Bronchial epithelial cell (primary cell): ENCODE results near the gene ULBP2. TPM values are rescaled to one million over a fixed set of nuclear protein-coding genes. Genes with fewer than 3 reads are reported as not detected.
"Not testable (repeated sequence)": the region's sequence is repeated elsewhere in the genome, so short reads cannot be mapped to it uniquely, and the experiment has no call there.

ENCODE experiments used
- DNase-seq: peaks from one replicate; pipeline ENCODE4 v3.0.0-alpha.2; 2010; ENCODE audit warnings: low read depth
- FAIRE-seq: peaks from 2 replicates; lab custom pipeline; 2011; peaks lifted over from hg19 to GRCh38; lab: Jason Lieb, UNC
- H3K27me3 ChIP-seq: 2 replicates; pipeline ENCODE4 v1.5.1; 2011; ENCODE audit warnings: low read length; ENCODE audit not compliant: control insufficient read depth, insufficient read depth
- H3K36me3 ChIP-seq: 2 replicates; pipeline ENCODE4 v1.5.1; 2011; ENCODE audit warnings: low read length; ENCODE audit not compliant: control insufficient read depth, insufficient read depth
- H3K4me3 ChIP-seq: 2 replicates; pipeline ENCODE4 v1.5.1; 2011; ENCODE audit warnings: mild to moderate bottlenecking, low read depth, low read length, control low read depth
- total RNA-seq: library from RNA; depleted of rRNA; stranded (reverse); fragments of >200 nt; gene quantifications from 2 replicates; pipeline ENCODE4 v1.2.1, GENCODE V29; 2014
- TF ChIP-seq, protein P1 (sequence below): IDR thresholded peaks from 2 replicates; pipeline ENCODE4 v1.5.1; 2011; ENCODE audit warnings: mild to moderate bottlenecking, moderate library complexity, low read length, control low read depth, inconsistent platforms; ENCODE audit not compliant: insufficient read depth, severe bottlenecking

ULBP2 gene
- total RNA-seq, 1 donor from 2014 or later: 2.4 TPM

DNA sequence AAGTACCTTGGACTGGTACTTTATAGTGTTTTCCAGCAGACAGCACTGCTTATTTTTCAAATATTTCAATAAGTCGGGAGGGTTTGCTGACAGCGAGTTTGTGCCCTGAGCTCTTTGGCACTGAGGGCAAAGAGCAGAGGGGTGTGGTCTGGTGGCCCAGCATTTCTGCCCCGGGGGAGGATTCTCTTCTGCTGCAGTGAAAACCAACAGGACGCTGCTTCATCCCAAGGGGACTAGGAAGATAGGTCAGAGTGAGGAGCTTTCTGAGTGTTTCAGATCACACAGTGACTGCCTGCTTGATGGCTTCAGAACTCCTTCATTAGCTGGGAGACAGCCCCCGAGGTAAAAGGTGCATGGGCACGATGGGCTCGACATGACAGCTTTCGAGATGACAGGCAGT lies 8.6 kb downstream of the ULBP2 start:
- no peak overlapping the region for H3K4me3 ChIP-seq
- DNase-seq (no peak), FAIRE-seq (no peak)
- peaks cover 7% of the 10 kb centered on the region for H3K27me3 ChIP-seq
- peaks cover 2% of the 10 kb centered on the region for H3K36me3 ChIP-seq
- TF ChIP-seq, protein P1, sequence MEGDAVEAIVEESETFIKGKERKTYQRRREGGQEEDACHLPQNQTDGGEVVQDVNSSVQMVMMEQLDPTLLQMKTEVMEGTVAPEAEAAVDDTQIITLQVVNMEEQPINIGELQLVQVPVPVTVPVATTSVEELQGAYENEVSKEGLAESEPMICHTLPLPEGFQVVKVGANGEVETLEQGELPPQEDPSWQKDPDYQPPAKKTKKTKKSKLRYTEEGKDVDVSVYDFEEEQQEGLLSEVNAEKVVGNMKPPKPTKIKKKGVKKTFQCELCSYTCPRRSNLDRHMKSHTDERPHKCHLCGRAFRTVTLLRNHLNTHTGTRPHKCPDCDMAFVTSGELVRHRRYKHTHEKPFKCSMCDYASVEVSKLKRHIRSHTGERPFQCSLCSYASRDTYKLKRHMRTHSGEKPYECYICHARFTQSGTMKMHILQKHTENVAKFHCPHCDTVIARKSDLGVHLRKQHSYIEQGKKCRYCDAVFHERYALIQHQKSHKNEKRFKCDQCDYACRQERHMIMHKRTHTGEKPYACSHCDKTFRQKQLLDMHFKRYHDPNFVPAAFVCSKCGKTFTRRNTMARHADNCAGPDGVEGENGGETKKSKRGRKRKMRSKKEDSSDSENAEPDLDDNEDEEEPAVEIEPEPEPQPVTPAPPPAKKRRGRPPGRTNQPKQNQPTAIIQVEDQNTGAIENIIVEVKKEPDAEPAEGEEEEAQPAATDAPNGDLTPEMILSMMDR: no peak

GRCh38 chr6:149951096-149951495 lies 9.3 kb downstream of the ULBP2 start:
- FAIRE-seq: no peak

GRCh38 chr6:149951626-149952025 lies 9.8 kb downstream of the ULBP2 start:
- Histone ChIP-seq H3K36me3 (peaks cover 2% of the 10 kb centered on the region), H3K27me3 (peaks cover 15% of the 10 kb centered on the region), H3K4me3 (no peak overlapping the region)
- TF ChIP-seq, protein P1: no peak
- DNase-seq (no peak), FAIRE-seq (no peak)

More at GRCh38 chr6:149951096-149951495, 9.3 kb downstream of the ULBP2 start:
- DNase-seq: no peak
- H3K4me3 ChIP-seq: no peak overlapping the region
- TF ChIP-seq, protein P1: no peak
- H3K27me3 ChIP-seq: peaks cover 13% of the 10 kb centered on the region
- peaks cover 2% of the 10 kb centered on the region for H3K36me3 ChIP-seq

- not testable (repeated sequence) for H3K4me3 ChIP-seq, FAIRE-seq, H3K36me3 ChIP-seq
- H3K27me3 ChIP-seq: peaks cover 15% of the 10 kb centered on the region
- DNase-seq: peak; percentile 58
Measured at GRCh38 chr6:149953390-149953789, 11.6 kb downstream of the ULBP2 start.

DNA sequence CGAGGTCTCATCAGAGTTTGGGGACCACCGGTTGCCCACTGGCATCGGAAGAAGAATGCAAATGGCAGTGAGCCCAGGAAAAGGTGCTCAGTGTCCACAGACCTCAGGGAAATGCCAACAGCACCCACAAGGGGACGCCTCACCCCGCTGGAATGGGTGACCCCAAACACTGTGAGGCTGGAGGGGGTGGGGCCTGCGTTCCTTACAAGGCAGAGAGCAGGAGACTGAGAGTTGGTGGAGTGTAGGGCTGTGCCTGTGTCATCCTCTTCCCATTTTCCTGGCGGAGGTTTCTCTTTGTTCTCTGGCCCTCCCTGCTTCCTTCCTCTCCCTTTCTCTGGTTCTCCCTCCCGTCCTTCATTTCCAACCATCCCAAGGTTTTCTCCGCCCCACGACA lies 12.1 kb downstream of the ULBP2 start:
- not testable (repeated sequence) for DNase-seq, FAIRE-seq, H3K4me3 ChIP-seq, H3K36me3 ChIP-seq
- TF ChIP-seq, protein P1: peak; percentile 2
- peaks cover 15% of the 10 kb centered on the region for H3K27me3 ChIP-seq

DNA sequence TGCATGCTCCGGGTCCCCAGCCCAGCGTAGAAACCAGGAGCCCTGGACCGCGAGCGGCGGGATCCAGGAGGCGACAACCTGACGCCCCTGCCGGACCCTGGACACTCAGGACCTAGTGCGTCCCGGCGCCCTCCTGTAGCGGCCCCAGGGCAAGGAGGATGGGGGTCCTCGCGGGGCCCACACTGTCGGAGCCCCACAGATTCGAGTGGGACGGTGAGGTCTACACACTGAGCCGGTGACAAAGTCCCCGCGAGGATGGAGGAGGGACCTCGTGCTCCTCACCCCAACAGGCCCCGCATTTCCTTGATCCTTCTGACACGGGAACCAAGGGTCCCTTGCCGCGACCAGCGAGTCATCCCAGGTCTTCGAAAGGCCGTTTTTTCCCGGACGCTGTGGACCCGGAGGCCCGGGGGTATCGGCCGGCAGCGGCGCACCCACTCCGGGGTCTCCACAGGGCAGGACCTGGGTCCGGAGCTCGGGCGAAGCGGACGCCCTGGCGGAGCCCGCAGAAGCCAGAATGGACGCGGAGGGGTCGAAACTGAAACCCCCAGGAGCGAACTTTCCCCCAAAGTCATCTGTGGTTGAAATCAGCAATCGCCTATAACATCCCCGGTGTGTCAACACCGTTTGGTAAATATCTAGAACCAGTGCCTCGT lies 12.6 kb downstream of the ULBP2 start:
- not testable (repeated sequence) for H3K36me3 ChIP-seq, DNase-seq, H3K4me3 ChIP-seq, FAIRE-seq
- H3K27me3 ChIP-seq: peaks cover 15% of the 10 kb centered on the region

- peaks cover 15% of the 10 kb centered on the region for H3K27me3 ChIP-seq
- H3K4me3 ChIP-seq, H3K36me3 ChIP-seq, DNase-seq, FAIRE-seq: not testable (repeated sequence)
Measured at GRCh38 chr6:149954984-149955653, 13.3 kb downstream of the ULBP2 start.

DNA sequence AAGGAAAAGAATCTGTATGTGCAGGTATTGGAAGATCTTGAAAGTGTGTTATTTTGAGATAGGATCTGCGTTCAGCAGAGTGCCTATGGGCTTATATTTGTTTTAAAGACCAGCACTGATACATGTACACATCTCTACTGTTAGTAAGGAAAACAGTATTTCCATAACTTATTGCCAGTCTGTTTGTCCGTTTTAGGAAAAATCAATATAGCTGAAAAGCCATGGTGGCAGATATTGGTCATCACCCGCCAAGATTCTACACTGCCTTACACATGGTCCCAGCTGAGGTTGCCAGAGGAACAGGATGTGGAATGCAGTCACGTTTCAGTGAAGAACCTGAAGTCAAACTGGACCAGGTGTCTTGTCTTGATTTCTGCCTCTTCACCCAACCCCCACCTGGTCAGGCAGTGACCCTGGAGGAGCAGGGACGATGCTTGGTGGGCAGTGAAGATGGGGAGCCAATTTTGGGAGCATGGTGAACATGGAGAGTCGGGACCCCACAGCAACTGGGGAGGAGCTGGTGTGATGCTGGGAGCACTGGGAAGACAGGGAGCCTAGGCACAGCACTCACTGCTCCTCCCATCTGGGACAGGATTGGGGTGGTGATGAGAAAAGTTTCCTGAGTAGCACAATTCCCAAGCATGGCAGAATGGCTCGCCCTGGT lies 14.0 kb downstream of the ULBP2 start:
- H3K36me3 ChIP-seq, FAIRE-seq, DNase-seq, H3K4me3 ChIP-seq: not testable (repeated sequence)
- peaks cover 15% of the 10 kb centered on the region for H3K27me3 ChIP-seq

GRCh38 chr6:149958124-149958523 lies 16.3 kb downstream of the ULBP2 start:
- FAIRE-seq: not testable (repeated sequence)
- H3K27me3 ChIP-seq: peaks cover 11% of the 10 kb centered on the region

GRCh38 chr6:149959806-149960205 lies 18.0 kb downstream of the ULBP2 start:
- not testable (repeated sequence) for H3K4me3 ChIP-seq, FAIRE-seq, H3K36me3 ChIP-seq, DNase-seq
- H3K27me3 ChIP-seq: peaks cover 18% of the 10 kb centered on the region

More at GRCh38 chr6:149958124-149958523, 16.3 kb downstream of the ULBP2 start:
- not testable (repeated sequence) for H3K4me3 ChIP-seq, H3K36me3 ChIP-seq, DNase-seq
